Hepatocyte (in vitro differentiated cells): ENCODE measurements around the gene RASSF3.

Source experiments
- EZH2phosphoT487 ChIP-seq: fragments of 200-600 bp; sonication (generic); IDR thresholded peaks from one replicate; pipeline ENCODE4 v1.6.1; 2018; ENCODE audit warnings: antibody characterized with exemption, mild to moderate bottlenecking, low read depth, moderate library complexity; ENCODE audit not compliant: unreplicated experiment, severe bottlenecking
- TF ChIP-seq, protein P1 (sequence below): fragments of 200-600 bp; sonication (generic); IDR thresholded peaks from 2 replicates; pipeline ENCODE4 v1.5.1; 2016; ENCODE audit warnings: antibody characterized with exemption, mild to moderate bottlenecking; ENCODE audit not compliant: poor library complexity

DNA sequence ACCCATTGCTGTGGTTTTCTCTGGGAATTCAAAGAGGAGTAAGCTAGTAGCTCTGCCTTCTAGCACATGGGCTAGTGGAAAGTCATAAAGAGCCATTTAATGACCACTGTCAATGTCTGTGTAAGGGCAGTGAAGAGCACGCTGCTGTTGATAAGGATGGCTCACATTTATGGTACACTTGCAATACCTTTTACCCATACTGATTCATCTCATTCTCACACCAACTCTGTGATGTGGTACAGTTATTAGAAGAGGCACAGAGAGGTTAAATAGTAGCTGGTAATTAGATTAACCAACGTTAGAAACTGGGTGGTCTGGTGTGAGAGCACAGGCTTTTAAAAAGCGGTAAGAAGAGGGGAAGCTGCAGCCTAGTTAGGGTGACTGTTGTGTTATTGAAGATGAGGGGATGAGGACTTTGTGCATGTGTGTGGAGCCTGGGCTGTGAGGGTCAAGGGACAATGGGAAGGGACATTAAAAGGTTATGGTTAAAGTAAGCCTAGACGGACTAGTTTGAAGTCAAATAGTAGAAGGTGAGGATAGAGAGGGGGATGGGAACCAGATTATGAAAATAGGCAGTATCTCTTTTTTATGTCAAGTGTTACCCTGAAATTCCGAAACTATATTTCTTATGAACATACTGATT is 25.2 kb downstream of the RASSF3 start:
- TF ChIP-seq, protein P1, sequence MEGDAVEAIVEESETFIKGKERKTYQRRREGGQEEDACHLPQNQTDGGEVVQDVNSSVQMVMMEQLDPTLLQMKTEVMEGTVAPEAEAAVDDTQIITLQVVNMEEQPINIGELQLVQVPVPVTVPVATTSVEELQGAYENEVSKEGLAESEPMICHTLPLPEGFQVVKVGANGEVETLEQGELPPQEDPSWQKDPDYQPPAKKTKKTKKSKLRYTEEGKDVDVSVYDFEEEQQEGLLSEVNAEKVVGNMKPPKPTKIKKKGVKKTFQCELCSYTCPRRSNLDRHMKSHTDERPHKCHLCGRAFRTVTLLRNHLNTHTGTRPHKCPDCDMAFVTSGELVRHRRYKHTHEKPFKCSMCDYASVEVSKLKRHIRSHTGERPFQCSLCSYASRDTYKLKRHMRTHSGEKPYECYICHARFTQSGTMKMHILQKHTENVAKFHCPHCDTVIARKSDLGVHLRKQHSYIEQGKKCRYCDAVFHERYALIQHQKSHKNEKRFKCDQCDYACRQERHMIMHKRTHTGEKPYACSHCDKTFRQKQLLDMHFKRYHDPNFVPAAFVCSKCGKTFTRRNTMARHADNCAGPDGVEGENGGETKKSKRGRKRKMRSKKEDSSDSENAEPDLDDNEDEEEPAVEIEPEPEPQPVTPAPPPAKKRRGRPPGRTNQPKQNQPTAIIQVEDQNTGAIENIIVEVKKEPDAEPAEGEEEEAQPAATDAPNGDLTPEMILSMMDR: no peak
- TF ChIP-seq EZH2phosphoT487: no peak
